GM10847 (cell line): ENCODE results near the gene NUDT8.

Experiments
- POLR2A ChIP-seq: IDR thresholded peaks from 2 replicates; pipeline ENCODE4 v1.6.1; 2011; ENCODE audit not compliant: insufficient read length; ENCODE audit errors: extremely low read depth

Gene NUDT8

DNA sequence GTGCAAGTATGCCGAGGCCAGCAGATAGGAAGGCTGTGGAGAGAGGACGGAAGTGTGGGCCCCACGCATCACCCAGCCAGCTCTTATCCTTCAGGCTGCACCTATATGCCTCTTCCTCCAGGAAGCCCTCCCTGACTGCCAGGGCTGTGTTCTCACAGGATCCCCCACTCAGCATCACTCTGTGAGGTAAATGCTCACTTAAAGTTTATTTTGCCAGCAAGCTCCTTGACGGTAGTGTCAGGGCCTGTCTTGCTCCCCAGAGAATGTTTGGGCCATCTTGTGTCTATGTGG, 5.4 kb upstream of the NUDT8 start:
- no peak for TF ChIP-seq POLR2A

DNA sequence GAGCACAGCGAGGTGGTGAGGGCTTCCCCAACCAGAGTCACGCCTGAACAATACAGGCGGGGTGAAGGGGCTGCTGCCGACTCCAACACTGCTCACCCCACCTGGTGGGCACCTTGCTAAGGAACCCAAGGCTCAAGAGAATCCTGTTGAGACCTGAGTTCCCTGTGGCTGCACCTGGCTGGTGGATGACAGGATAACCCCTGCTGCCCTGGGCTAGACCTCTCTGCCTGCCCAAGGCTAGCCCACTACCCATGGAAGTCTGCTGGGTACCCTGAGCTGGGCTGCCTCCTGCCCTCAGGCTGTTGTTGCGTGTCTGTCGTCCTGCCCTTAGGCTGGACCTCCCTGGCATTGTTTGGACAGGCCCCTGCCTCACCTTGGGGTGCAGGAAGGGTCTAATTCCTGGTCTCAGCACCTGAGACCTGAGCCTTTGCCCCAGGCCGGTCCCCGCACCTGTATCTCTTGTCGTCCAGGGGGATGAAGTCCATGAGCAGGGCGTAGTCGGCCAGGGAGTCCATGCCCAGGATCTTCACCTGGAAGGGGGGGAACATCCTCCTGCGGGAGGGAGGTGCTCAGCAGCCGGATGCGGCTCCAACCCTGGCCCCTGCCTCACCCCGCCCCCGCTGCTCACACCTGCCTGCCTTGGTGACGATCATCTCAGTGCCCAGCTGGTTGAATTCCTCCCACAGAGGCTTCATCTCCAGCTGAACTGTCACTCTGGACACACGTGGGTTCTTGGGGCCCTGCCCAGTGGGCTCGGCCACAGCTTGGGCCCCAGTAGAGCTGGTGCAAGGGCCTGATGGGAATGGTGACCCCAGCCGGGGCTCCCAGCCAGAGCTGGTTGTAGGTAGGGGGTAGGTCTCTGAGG, 4.9 kb upstream of the NUDT8 start:
- no peak for TF ChIP-seq POLR2A

DNA sequence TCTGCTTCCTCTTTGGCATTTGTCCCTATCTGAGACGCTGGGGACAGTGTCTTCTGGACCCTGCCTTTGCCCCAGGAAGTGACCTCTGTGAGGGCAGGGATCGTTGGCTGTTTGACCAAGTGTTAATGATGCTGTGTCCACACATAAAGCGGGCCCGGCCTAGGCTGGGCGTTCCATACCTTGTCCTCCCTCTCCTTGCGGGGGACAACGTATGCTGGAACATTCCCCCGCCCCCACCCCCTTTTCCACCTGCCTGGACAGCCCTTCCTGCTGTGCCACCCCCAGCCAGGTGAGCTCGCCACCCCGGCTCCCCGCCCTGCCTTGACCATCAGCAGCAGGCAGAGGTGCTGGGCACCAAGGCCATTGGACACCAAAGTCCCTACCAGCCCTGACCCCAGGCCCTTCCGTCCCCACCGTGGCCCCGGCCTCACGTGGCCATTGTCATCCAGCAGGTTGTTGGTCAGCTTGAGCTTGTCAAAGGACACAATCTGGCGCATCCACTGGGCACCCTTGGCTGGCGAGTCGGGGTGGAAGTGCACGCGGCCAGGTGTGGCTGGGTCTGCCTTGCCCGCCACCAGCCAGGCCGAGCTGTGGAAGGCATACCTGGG, 4.1 kb upstream of the NUDT8 start:
- TF ChIP-seq POLR2A, result no peak

DNA sequence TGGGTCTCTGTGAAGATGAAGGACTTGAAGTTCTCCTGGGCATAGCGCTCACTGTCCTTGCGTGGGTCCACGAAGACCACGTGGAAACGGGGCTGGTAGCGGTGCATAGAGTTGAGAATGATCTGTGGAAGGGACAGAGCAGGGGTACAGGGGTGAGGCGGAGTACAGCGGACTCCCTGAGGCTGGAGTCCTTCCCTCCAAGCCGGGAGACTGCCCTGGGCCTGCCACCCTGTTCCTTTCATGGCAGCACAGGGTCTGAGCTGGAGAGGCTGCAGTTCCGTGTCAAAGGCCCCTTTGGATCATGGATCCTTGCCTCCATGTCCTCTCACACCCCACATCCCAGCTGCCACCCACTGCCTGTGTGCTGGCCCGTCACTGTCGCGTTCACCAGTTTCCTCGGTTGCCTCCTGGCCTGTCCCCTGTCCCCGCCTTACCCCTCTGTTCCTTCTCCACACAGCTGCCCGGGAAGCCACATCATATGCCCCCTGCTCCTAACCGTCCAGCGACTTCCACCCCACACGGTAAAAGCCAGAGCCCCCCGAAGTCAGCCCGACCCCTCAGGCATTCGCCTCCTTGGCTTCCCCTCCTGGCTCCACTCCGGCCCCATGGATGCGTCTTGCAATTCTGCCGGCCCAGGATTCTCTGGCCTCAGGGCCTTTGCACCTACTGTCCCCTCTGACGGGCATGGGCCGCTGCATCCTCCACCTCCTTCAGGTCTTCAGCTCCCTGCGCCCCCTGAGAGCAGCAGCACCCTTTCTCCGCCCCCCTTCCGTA, 3.4 kb upstream of the NUDT8 start:
- TF ChIP-seq POLR2A, result no peak

DNA sequence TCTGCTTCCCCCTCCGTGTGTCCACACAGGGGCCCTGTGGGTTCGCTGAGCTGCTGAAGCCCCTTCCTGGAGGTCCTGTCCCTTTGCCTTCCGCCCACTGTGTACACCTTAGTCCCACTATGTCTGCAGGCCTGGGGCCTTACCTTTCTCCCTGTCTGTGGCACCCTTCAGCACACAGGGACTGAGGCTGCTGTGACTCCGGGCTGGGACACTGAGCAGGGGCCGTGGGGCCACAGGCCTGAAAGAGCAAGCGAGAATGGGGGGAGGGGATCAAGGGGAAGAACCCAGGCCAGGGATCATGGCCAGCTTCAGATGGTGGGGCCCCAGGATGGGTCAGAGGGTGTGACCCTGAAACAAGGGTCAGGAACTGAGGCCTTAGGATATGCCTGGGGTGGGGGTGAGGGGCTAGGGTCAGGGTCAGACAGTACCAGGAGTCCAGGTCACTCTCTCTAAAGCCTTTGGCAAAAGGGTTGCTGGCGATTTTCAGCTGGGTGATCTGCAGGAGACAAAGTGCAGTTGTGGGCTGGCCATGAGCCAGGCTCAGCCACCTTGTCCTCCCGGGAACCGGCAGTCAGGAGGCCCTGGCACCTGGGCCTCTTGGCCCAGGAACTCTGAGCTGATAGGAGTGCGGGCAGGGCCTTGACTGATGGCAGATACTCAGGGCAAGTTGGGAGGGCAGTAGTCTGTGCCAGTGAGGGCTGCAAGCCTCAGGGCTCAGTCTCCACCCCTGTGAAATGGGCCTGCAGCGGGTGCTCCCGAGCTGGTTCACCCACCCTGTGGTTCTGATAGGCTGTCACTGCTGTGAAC, 2.6 kb upstream of the NUDT8 start:
- no peak for TF ChIP-seq POLR2A

DNA sequence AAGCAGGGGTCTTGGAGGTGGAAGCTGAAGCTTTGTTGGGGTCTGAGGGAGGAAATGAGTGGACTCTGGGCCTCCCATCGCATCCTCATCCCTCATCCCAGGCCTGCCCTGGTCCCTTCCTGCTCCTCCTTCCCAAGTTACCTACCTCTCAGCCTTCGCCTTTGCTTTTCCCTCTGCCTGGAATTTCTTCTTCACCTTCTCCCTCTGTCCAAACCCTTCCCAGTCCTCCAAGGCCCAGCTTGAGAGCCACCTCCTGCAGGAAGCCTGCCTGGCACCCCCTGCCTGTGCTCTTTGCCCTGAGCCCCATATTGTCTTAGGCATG, 2.1 kb upstream of the NUDT8 start:
- TF ChIP-seq POLR2A, result no peak

DNA sequence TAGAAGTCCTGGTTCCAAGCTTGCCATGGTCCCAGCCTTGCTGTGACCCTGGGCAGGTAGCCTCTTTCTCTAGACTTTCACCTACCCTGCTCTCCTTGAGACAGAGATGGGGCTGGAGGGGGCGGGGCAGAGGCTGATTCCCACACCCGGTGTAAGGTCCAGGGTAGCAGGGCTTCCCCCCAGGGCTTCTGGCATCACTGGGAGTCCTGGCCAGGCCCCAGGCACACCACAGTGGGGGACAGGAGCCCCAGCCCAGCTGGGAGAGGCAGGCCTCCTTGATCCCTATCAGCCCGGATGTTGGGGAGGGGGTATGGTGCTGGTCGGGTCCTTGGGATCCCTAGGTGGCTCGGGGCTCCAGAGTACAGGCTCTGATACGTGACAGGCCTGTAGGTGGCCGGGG, 1.7 kb upstream of the NUDT8 start:
- TF ChIP-seq POLR2A, result no peak

DNA sequence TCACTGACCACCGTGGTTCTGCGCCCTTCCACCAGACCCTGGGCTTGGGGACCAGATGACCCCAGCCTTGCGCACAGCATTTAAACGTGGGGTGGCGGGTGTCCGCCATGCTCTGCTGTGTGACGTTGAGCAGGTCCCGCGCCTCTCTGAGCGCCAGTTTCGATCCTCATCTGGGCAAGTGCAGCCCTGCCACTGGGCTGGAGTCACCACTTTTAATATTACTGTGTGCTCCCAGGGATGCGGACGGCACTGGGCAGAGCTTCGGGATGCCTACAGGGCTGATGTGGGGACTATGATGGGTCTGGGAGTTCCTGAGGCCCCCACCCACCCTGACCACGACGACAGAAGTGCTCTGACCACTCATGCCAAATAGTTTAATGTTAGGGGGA, 1.2 kb upstream of the NUDT8 start:
- TF ChIP-seq POLR2A, result no peak

DNA sequence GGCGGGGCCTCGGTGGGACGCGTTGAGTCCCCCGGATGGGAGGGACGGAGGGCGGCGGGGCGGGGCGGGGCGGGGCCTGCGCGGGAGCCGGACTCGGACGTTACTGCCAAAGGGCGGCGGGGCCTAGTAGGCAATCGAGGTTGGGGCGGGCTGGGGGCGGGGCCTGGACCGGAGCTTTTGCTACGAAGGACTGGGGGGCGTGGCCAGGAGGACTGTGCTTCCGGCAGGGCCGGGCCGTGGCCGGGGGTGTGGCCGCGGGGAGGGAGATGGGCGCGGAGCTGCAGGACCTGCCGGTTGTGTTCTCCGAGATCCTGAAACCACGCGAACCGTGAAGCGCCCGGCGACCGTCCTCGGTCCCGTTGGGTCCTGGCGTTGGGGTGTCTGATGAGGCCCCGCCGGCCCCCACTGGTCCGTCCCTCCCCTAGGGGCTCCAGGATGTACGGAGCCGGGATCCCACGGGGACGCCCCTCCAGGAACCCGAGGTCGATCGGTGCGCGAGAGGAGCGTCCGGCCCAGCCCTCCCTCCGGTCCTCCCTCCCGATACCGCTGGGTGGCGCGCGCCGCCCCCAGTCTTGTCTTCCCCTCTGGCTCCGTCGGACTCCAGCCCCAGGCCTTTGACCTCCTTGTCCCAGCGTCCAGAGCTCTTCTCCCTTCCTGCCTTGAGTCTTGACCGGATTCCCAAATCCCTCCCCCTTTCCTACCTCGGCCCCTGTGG, 648 bp upstream of the NUDT8 start:
- TF ChIP-seq POLR2A, result peak; percentile 55

DNA sequence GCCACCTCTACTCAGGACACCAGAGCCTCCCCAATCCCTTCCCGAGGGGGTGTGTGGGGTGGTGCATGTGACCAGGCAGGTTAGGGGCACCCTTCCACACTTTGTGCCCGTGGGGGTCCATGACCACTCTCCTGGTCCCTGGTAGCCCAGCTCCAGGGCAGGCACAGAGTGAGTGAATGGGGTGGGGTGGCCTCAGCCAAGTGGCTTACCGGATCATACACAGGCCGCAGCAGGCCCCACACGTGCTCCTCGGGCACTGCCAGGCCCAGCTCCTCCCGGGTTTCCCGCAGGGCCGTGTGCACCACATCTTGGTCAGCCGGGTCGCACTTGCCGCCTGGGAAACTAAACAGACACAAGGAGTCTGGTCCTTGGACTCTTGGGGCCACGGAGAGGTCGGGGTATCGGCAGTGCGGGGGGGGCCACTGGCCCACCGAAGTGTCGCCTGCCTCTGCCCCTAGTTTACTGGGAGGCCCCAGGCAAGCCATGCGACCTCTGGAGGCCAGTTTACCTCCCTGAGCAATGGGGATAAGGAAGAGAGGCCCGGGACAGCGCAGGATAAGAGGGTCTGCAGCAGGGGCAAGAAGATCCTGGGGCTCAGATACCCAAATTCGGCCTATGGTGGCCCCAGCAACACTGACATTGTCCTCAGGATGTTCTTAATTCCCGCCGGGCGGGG, 889 bp downstream of the NUDT8 start:
- no peak for TF ChIP-seq POLR2A

DNA sequence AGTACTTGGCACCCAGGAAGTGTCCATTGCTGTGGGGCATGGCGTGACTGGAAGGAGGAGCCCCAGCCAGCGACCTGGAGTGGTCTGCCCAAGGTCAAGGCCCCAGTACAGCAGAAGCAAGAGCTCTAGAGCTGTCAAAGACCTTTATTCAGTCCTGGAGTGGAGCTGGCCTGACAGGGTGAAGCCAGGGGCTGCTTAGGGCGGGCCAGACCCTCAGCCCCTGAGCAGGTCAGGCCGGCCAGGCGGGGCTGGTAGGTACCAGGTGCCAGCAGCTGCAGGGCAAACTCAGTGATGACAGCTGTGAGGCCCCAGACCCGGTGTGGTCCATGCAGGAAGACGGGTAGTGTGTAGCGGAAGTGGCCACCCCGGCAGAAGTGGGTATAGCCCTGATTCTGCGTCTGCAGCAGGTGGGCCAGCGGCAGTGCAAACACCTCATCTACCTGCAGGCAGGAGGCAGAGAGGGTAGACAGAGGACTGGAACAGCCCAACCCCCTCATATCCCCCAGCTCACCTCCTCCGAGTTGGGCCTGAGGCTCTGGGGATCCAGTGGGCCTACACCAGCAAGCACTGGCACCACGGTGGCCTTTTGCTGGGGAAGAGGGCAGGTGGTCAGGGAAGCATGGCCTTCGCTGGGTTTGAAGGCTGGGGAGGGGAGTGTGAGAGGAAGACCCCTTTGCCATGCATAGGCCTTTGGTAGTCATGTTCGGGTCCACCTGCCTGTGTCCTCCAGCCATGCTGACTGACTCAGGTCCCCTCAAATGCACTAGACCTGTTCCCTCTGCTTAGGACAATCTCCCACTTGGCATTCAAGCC, 1.7 kb downstream of the NUDT8 start:
- no peak for TF ChIP-seq POLR2A

DNA sequence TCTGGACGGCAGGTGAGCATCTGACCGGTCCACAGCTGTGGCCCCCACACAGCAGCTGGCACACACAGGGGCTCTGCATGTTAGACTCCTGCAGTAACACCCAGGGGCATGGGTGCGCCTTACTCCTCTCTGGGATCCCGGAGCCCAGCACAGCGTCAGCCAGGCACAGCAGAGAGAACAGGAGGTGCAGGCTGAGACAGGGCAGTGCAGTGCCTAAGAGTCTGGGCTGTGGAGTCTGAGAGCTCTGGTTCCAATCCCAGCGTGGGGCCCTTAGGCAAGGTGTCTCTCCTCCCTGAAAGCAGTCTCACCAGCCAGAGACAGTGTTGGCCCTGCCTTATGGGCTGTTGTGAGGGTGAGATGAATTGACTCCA, 2.3 kb downstream of the NUDT8 start:
- TF ChIP-seq POLR2A, result no peak

DNA sequence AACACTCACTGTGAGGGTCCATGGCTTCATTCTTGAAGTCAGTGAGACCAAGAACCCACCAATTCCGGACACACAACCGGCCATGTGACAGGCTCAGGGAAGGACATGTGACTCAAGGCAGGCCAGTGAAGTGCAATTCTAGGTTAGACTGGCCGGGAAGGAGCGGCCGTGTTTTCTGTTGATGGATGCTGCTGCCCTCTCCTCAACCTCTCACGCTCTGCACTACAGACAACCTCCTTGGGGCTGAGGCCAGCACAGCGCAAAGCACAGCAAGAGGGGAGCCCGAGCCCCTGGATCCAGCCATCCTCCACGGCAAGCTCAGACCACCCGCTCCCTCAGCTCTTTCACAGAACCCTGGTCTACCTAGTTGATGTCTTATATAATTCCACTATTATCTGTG, 2.8 kb downstream of the NUDT8 start:
- TF ChIP-seq POLR2A, result no peak

DNA sequence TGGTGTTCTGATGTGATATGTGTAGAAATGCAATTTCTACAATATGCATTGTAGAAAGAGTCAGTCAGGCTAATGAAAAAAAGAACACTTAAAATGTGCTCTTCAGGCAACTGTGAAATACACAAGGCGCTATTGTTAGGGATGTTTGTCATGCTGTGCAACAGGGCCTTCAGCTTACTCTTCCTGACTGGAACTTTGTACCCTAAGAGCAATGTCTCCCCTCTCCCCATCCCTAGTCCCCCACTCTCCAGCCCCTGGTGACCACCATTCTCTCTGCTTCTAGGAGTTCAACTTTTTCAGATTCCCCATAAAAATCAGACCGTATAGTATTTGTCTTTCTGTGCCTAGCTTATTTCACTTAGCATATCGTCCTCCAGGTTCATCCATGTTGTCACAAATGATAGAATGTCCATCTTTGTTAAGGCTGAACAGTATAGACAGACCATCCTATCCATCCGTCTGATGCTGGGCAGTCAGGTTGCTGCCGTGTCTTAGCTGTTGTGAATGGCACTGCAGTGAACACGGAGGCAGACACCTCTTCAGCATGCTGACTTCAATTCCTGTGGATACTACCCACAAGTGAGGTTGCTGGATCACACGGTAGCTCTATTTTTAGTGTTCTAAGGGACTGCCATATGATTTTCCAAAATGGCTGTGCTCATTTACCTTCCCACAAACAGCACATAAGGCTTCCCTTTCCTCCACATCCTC, 12.3 kb downstream of the NUDT8 start:
- no peak for TF ChIP-seq POLR2A
